ENCODE data around the gene RPS14. TPM values are rescaled to one million over a fixed set of nuclear protein-coding genes. Genes with fewer than 3 reads are reported as not detected.

The RPS14 gene
- total and polyA plus RNA-seq, 2 of the 4 experiments (the other 2 are of a cell fraction) = 6,296 to 7,310 TPM

DNA sequence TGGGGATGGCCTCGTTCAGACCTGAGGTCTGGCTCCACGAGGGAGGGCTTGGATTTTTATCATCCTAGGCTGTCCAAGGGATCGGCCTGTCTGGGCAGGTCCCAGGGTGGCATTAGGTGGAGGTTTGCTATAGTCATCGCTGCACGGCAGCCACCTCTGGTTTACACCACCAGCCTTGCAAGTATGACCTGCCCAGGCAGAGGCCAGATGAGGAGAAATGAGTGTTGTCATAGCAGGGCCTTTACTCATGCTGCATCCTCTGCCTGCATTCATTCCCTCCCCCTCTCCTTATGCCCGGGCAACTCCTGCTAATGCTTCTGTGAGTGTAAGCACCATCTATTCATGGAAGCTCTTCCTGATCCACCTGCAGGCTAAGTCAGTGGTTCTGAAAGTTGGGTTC, 43.1 kb upstream of the RPS14 start:
- H3K4ac ChIP-seq (ENCODE audit: low read depth, low read length) = peak overlapping the region; percentile 81
- peaks cover 63% of the 10 kb centered on the region for H4K20me1 ChIP-seq (ENCODE audit: insufficient read depth, low read length)
- peak overlapping the region; percentile 35; the same call in 1 of the 2 replicates for H4K5ac ChIP-seq (ENCODE audit: low read depth, low read length)
- peak overlapping the region; percentile 99 for H2BK5ac ChIP-seq (ENCODE audit: low read depth, low read length, poor library complexity, severe bottlenecking)
- H3K4me1 ChIP-seq (ENCODE audit: control insufficient read depth, insufficient read depth, low read length) = peaks cover 60% of the 10 kb centered on the region
- POLR2A ChIA-PET (ENCODE audit: unreplicated experiment) = no interaction called here
- H4K8ac ChIP-seq (ENCODE audit: low read depth in 2 of 2, low read length in 2 of 2) = peak overlapping the region; percentile 16 to 75; a peak in 3 of 4 replicates
- intact Hi-C loops (cut with micrococcal nuclease) = no loop called here
- H2BK20ac ChIP-seq (ENCODE audit: low read depth, low read length) = peak overlapping the region; percentile 69
- peak overlapping the region; percentile 19; the same call in 1 of the 3 replicates for H2BK15ac ChIP-seq (ENCODE audit: low read depth, low read length)
- 44% methylated on average over 2 of the region's 6 CpGs; no CpG with 5 or more reads in 1 of the 2 experiments for WGBS, 2 experiments (ENCODE audit: extremely low coverage in 2 of 2, insufficient read length in 1 of 2)
- H3K9me1 ChIP-seq (ENCODE audit: insufficient read depth, low read length) = peaks cover 31% of the 10 kb centered on the region
- peak; percentile 16; the same call in 1 of the 2 replicates for TF ChIP-seq RAD21 (IDR thresholded peaks at IDR 0.05; ENCODE audit: low read length)
- TF ChIP-seq NFE2L2 (IDR thresholded peaks at IDR 0.05; ENCODE audit: low read depth, low read length) = no peak
- TF ChIP-seq, protein P1, sequence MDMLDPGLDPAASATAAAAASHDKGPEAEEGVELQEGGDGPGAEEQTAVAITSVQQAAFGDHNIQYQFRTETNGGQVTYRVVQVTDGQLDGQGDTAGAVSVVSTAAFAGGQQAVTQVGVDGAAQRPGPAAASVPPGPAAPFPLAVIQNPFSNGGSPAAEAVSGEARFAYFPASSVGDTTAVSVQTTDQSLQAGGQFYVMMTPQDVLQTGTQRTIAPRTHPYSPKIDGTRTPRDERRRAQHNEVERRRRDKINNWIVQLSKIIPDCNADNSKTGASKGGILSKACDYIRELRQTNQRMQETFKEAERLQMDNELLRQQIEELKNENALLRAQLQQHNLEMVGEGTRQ (IDR thresholded peaks at IDR 0.05; ENCODE audit: low read depth, low read length) = no peak
- no peak for TF ChIP-seq POLR2A (IDR thresholded peaks at IDR 0.05; ENCODE audit: low read depth, low read length)
- TF ChIP-seq CHD1 (IDR thresholded peaks at IDR 0.05; ENCODE audit: low read depth, low read length) = no peak
- TF ChIP-seq BHLHE40 (IDR thresholded peaks at IDR 0.05; ENCODE audit: low read depth, low read length) = no peak
- TF ChIP-seq RCOR1 (IDR thresholded peaks at IDR 0.05; ENCODE audit: insufficient replicate concordance, low read length) = peak; percentile 88
- TF ChIP-seq MXI1 (IDR thresholded peaks at IDR 0.05; ENCODE audit: borderline replicate concordance, low read depth, low read length) = no peak
- TF ChIP-seq, protein P2, sequence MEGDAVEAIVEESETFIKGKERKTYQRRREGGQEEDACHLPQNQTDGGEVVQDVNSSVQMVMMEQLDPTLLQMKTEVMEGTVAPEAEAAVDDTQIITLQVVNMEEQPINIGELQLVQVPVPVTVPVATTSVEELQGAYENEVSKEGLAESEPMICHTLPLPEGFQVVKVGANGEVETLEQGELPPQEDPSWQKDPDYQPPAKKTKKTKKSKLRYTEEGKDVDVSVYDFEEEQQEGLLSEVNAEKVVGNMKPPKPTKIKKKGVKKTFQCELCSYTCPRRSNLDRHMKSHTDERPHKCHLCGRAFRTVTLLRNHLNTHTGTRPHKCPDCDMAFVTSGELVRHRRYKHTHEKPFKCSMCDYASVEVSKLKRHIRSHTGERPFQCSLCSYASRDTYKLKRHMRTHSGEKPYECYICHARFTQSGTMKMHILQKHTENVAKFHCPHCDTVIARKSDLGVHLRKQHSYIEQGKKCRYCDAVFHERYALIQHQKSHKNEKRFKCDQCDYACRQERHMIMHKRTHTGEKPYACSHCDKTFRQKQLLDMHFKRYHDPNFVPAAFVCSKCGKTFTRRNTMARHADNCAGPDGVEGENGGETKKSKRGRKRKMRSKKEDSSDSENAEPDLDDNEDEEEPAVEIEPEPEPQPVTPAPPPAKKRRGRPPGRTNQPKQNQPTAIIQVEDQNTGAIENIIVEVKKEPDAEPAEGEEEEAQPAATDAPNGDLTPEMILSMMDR (conservative IDR thresholded peaks at IDR 0.05; ENCODE audit: low read depth, low read length) = no peak
- peak; percentile 67 for TF ChIP-seq CEBPB (IDR thresholded peaks at IDR 0.05; ENCODE audit: low read depth, low read length)
- TF ChIP-seq, protein P3, sequence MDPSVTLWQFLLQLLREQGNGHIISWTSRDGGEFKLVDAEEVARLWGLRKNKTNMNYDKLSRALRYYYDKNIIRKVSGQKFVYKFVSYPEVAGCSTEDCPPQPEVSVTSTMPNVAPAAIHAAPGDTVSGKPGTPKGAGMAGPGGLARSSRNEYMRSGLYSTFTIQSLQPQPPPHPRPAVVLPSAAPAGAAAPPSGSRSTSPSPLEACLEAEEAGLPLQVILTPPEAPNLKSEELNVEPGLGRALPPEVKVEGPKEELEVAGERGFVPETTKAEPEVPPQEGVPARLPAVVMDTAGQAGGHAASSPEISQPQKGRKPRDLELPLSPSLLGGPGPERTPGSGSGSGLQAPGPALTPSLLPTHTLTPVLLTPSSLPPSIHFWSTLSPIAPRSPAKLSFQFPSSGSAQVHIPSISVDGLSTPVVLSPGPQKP (IDR thresholded peaks at IDR 0.05; ENCODE audit: borderline replicate concordance, low read depth, low read length) = no peak
- TF ChIP-seq MAFK (IDR thresholded peaks at IDR 0.05; ENCODE audit: low read depth, low read length) = no peak
- TF ChIP-seq FOS (IDR thresholded peaks at IDR 0.05; ENCODE audit: low read depth, low read length) = peak; percentile 52; the same call in 1 of the 2 replicates
- TF ChIP-seq RFX5 (IDR thresholded peaks at IDR 0.05; ENCODE audit: low read depth, low read length) = no peak
- no peak for TF ChIP-seq SMC3 (IDR thresholded peaks at IDR 0.05; ENCODE audit: low read depth, low read length)
- TF ChIP-seq MAZ (IDR thresholded peaks at IDR 0.05; ENCODE audit: borderline replicate concordance, low read depth, low read length) = 0 out of 2 replicates have a peak, but pooled peaks have one; percentile 21
- H2BK120ac ChIP-seq (ENCODE audit: low read depth, low read length) = peak overlapping the region; percentile 70
- H3K4me2 ChIP-seq (ENCODE audit: low read depth, low read length) = peak overlapping the region; percentile 37
- no peaks in the 10 kb centered on the region for H3K27me3 ChIP-seq (ENCODE audit: control insufficient read depth, insufficient read depth, low read length)
- peak overlapping the region; percentile 76 for H3K23ac ChIP-seq (ENCODE audit: low read depth, low read length)
- peak overlapping the region; percentile 48; the same call in 1 of the 2 replicates for H3K18ac ChIP-seq (ENCODE audit: low read depth, low read length)
- peak overlapping the region; percentile 58 for H3K14ac ChIP-seq (replicated peaks; ENCODE audit: low read depth, low read length)
- peak overlapping the region; percentile 56 for H2AFZ ChIP-seq (replicated peaks; ENCODE audit: low read length, poor library complexity)
- peak overlapping the region; percentile 56 for H2AK9ac ChIP-seq (replicated peaks; ENCODE audit: low read depth, low read length, poor library complexity)
- no TSS peak for BruUV-seq (replicated peaks)
- peak; percentile 58 for ATAC-seq (ENCODE audit: low read depth)
- in situ Hi-C loops (cut with MboI; ENCODE audit: low sequenced_read_pairs) = no loop called here
- H4K91ac ChIP-seq (ENCODE audit: insufficient read depth, low read depth, low read length) = peak overlapping the region; percentile 56
- H2AK5ac ChIP-seq (ENCODE audit: low read depth, low read length) = peak overlapping the region; percentile 76
- DNase-seq = peak; percentile 87
- H3K79me1 ChIP-seq (ENCODE audit: low read depth in 1 of 2, low read length in 2 of 2) = peaks cover 21 to 72% of the 10 kb centered on the region in 2 experiments
- no peaks in the 10 kb centered on the region for H3K9me3 ChIP-seq (ENCODE audit: control insufficient read depth, insufficient read depth, low read length)
- peaks cover 3% of the 10 kb centered on the region; the same call in 1 of the 2 replicates for H3K36me3 ChIP-seq (ENCODE audit: control insufficient read depth, insufficient read depth, low read length)
- CTCF ChIA-PET = interaction anchor here (0.6 kb wide), 1 partner anchor 24 kb away, joined by 4 read pairs; no protein-coding TSS in a partner anchor
- H3K27ac ChIP-seq (ENCODE audit: insufficient read depth, low read length) = peak overlapping the region; percentile 80
- peak overlapping the region; percentile 54; the same call in 1 of the 2 replicates for H3K56ac ChIP-seq (ENCODE audit: extremely low read depth, insufficient read depth, low read length)
- no peak overlapping the region for H3K4me3 ChIP-seq (ENCODE audit: insufficient read depth, low read depth, low read length)
- dilution Hi-C loops (cut with HindIII; ENCODE audit: low sequenced_read_pairs, unreplicated experiment) = no loop called here
- H3K9ac ChIP-seq (ENCODE audit: low read depth, low read length) = peak overlapping the region; percentile 24
